ENCODE results near the gene ADAT3. TPM values are rescaled to one million over a fixed set of nuclear protein-coding genes. Genes with fewer than 3 reads are reported as not detected.

ADAT3 gene
- total and polyA plus RNA-seq, 2 of the 4 experiments (the other 2 are of a cell fraction), result 0.36 to 2.8 TPM

DNA sequence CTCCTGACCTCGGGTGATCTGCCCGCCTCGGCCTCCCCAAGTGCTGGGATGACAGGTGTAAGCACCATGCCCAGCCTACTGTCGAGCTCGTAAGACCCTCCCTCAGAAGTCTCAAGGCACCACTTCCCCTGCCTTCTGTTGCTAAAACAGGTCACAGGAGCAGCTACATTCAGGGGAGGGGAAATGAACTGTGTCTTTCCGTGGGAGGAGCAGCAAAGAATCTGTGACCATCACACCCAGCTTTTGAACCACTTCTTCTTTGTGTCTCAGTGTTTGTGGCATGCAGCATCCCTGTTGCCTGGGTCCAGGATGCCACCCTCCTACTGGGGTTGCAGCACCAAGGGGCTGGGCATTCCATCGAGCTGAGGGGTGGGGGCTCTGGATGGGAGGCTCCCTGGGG is 28.0 kb downstream of the ADAT3 start:
- ATAC-seq (ENCODE audit: low read depth), result no peak
- H2BK5ac ChIP-seq (ENCODE audit: low read depth, low read length, poor library complexity, severe bottlenecking), result no peak overlapping the region
- no peak overlapping the region for H2AFZ ChIP-seq (replicated peaks; ENCODE audit: low read length, poor library complexity)
- H3K14ac ChIP-seq (replicated peaks; ENCODE audit: low read depth, low read length), result no peak overlapping the region
- peaks cover 6% of the 10 kb centered on the region for H3K4me1 ChIP-seq (ENCODE audit: control insufficient read depth, insufficient read depth, low read length)
- intact Hi-C loops (cut with micrococcal nuclease) (no loop called here), dilution Hi-C loops (cut with HindIII; ENCODE audit: low sequenced_read_pairs, unreplicated experiment) (no loop called here), in situ Hi-C loops (cut with MboI; ENCODE audit: low sequenced_read_pairs) (no loop called here)
- H3K36me3 ChIP-seq (ENCODE audit: control insufficient read depth, insufficient read depth, low read length), result no peaks in the 10 kb centered on the region
- H3K56ac ChIP-seq (ENCODE audit: extremely low read depth, insufficient read depth, low read length), result no peak overlapping the region
- no peaks in the 10 kb centered on the region for H4K20me1 ChIP-seq (ENCODE audit: insufficient read depth, low read length)
- no peaks in the 10 kb centered on the region for H3K9me1 ChIP-seq (ENCODE audit: insufficient read depth, low read length)
- H2AK5ac ChIP-seq (ENCODE audit: low read depth, low read length), result no peak overlapping the region
- no TSS peak for BruUV-seq (replicated peaks)
- no peaks in the 10 kb centered on the region for H3K27me3 ChIP-seq (ENCODE audit: control insufficient read depth, insufficient read depth, low read length)
- H2AK9ac ChIP-seq (replicated peaks; ENCODE audit: low read depth, low read length, poor library complexity), result no peak overlapping the region
- H2BK20ac ChIP-seq (ENCODE audit: low read depth, low read length), result no peak overlapping the region
- H3K23ac ChIP-seq (ENCODE audit: low read depth, low read length), result no peak overlapping the region
- ChIA-PET CTCF (no interaction called here), POLR2A (ENCODE audit: unreplicated experiment) (no interaction called here)
- H2BK120ac ChIP-seq (ENCODE audit: low read depth, low read length), result no peak overlapping the region
- H3K4me3 ChIP-seq (ENCODE audit: insufficient read depth, low read depth, low read length), result no peak overlapping the region
- H2BK15ac ChIP-seq (ENCODE audit: low read depth, low read length), result no peak overlapping the region
- H3K18ac ChIP-seq (ENCODE audit: low read depth, low read length), result no peak overlapping the region
- WGBS, 2 experiments (ENCODE audit: extremely low coverage in 2 of 2, insufficient read length in 1 of 2), result no CpG with 5 or more reads among the region's 7 CpGs
- H3K4me2 ChIP-seq (ENCODE audit: low read depth, low read length), result no peak overlapping the region
- H3K4ac ChIP-seq (ENCODE audit: low read depth, low read length), result no peak overlapping the region
- no peak overlapping the region for H3K9ac ChIP-seq (ENCODE audit: low read depth, low read length)
- no peak overlapping the region for H3K27ac ChIP-seq (ENCODE audit: insufficient read depth, low read length)
- no peak overlapping the region for H4K91ac ChIP-seq (ENCODE audit: insufficient read depth, low read depth, low read length)
- H3K79me1 ChIP-seq (ENCODE audit: low read depth in 1 of 2, low read length in 2 of 2), result no peaks in the 10 kb centered on the region
- H4K5ac ChIP-seq (ENCODE audit: low read depth, low read length), result no peak overlapping the region
- no peaks in the 10 kb centered on the region; the same call in 1 of the 2 replicates for H3K9me3 ChIP-seq (ENCODE audit: control insufficient read depth, insufficient read depth, low read length)
- TF ChIP-seq BHLHE40 (IDR thresholded peaks at IDR 0.05; ENCODE audit: low read depth, low read length), result no peak
- no peak for TF ChIP-seq SMC3 (IDR thresholded peaks at IDR 0.05; ENCODE audit: low read depth, low read length)
- no peak for TF ChIP-seq POLR2A (IDR thresholded peaks at IDR 0.05; ENCODE audit: low read depth, low read length)
- no peak for TF ChIP-seq RCOR1 (IDR thresholded peaks at IDR 0.05; ENCODE audit: insufficient replicate concordance, low read length)
- no peak for DNase-seq
- H4K8ac ChIP-seq (ENCODE audit: low read depth in 2 of 2, low read length in 2 of 2), result no peak overlapping the region

Data from IMR-90 (cell line).